Measurements from ENCODE around the gene FTSJ1. TPM values are rescaled to one million over a fixed set of nuclear protein-coding genes. Genes with fewer than 3 reads are reported as not detected.

Gene FTSJ1
- total RNA-seq, 2 donors from 2014 or later = 44.3 to 56.1 TPM

GRCh38 chrX:48489296-48489695 is 13.3 kb downstream of the FTSJ1 start:
- H3K9me3 ChIP-seq = no peaks in the 10 kb centered on the region
- 85% methylated on average over 9 of the region's 9 CpGs for WGBS
- no peak overlapping the region for H3K4me3 ChIP-seq
- TF ChIP-seq CTCF (IDR thresholded peaks at IDR 0.05) (no peak), POLR2A (IDR thresholded peaks at IDR 0.05) (no peak), POLR2AphosphoS5 (IDR thresholded peaks at IDR 0.05) (no peak)
- no peaks in the 10 kb centered on the region for H3K27me3 ChIP-seq (replicated peaks; ENCODE audit: insufficient read depth)
- intact Hi-C loops (cut with DNase I) = no loop called here
- no peaks in the 10 kb centered on the region for H3K4me1 ChIP-seq (replicated peaks)
- no peak overlapping the region for H3K27ac ChIP-seq
- no peak for DNase-seq (ENCODE audit: low spot score)
- no peaks in the 10 kb centered on the region for H3K36me3 ChIP-seq

- Histone ChIP-seq H3K27me3 (replicated peaks; ENCODE audit: insufficient read depth) (no peaks in the 10 kb centered on the region), H3K4me1 (replicated peaks) (no peaks in the 10 kb centered on the region), H3K4me3 (no peak overlapping the region), H3K9me3 (no peaks in the 10 kb centered on the region), H3K36me3 (no peaks in the 10 kb centered on the region), H3K27ac (no peak overlapping the region)
- 49% methylated on average over 2 of the region's 2 CpGs for WGBS
- TF ChIP-seq CTCF (IDR thresholded peaks at IDR 0.05) = no peak
- no peak for TF ChIP-seq POLR2A (IDR thresholded peaks at IDR 0.05)
- TF ChIP-seq POLR2AphosphoS5 (IDR thresholded peaks at IDR 0.05) = no peak
- DNase-seq (ENCODE audit: low spot score) = no peak
- intact Hi-C loops (cut with DNase I) = no loop called here
These were observed 13.9 kb downstream of the FTSJ1 start for GRCh38 chrX:48489892-48490291.

GRCh38 chrX:48490661-48491060 is 14.7 kb downstream of the FTSJ1 start:
- WGBS = 75% methylated on average over 8 of the region's 8 CpGs
- no peak for DNase-seq (ENCODE audit: low spot score)

DNA sequence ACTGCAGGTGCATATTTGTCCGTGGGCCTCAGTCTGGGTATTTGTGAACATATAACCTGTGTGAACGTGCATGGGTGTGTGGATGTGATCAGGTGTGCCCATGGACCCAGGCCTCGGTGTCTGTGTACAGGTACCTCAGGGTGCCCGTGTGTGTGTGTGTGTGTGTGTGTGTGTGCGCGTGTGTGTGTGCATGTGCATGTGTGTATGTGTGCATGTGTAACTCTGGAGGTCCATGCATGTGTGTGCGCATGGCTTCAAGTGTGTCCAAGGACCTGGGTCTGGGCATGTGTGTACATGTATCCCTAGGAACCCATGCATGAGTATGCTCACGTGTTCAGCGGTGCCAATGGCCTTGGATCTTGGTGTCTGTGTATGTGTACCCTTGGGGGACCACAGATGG is 15.8 kb downstream of the FTSJ1 start:
- Histone ChIP-seq H3K4me1 (replicated peaks) (no peaks in the 10 kb centered on the region), H3K27me3 (replicated peaks; ENCODE audit: insufficient read depth) (no peaks in the 10 kb centered on the region), H3K36me3 (no peaks in the 10 kb centered on the region), H3K9me3 (no peaks in the 10 kb centered on the region), H3K4me3 (no peak overlapping the region), H3K27ac (no peak overlapping the region)
- no peak for TF ChIP-seq POLR2AphosphoS5 (IDR thresholded peaks at IDR 0.05)
- TF ChIP-seq CTCF (IDR thresholded peaks at IDR 0.05) = no peak
- TF ChIP-seq POLR2A (IDR thresholded peaks at IDR 0.05) = no peak
- WGBS = 96% methylated on average over 7 of the region's 9 CpGs
- intact Hi-C loops (cut with DNase I) = no loop called here
- DNase-seq (ENCODE audit: low spot score) = no peak

More at GRCh38 chrX:48490661-48491060, 14.7 kb downstream of the FTSJ1 start:
- Histone ChIP-seq H3K4me3 (no peak overlapping the region), H3K27me3 (replicated peaks; ENCODE audit: insufficient read depth) (no peaks in the 10 kb centered on the region), H3K27ac (no peak overlapping the region), H3K9me3 (no peaks in the 10 kb centered on the region), H3K36me3 (no peaks in the 10 kb centered on the region), H3K4me1 (replicated peaks) (no peaks in the 10 kb centered on the region)
- intact Hi-C loops (cut with DNase I) = no loop called here
- no peak for TF ChIP-seq POLR2A (IDR thresholded peaks at IDR 0.05)
- TF ChIP-seq POLR2AphosphoS5 (IDR thresholded peaks at IDR 0.05) = no peak
- TF ChIP-seq CTCF (IDR thresholded peaks at IDR 0.05) = no peak

GRCh38 chrX:48492293-48492910 is 16.4 kb downstream of the FTSJ1 start:
- Histone ChIP-seq H3K27ac (no peak overlapping the region), H3K4me3 (no peak overlapping the region), H3K9me3 (no peaks in the 10 kb centered on the region), H3K4me1 (replicated peaks) (no peaks in the 10 kb centered on the region), H3K36me3 (no peaks in the 10 kb centered on the region), H3K27me3 (replicated peaks; ENCODE audit: insufficient read depth) (no peaks in the 10 kb centered on the region)
- DNase-seq (ENCODE audit: low spot score) = no peak
- TF ChIP-seq POLR2AphosphoS5 (IDR thresholded peaks at IDR 0.05) = no peak
- TF ChIP-seq POLR2A (IDR thresholded peaks at IDR 0.05) = no peak
- no peak for TF ChIP-seq CTCF (IDR thresholded peaks at IDR 0.05)
- intact Hi-C loops (cut with DNase I) = no loop called here
- WGBS = 79% methylated on average over 7 of the region's 7 CpGs
